ENCODE measurements around the gene FBXO21.

Gene FBXO21

GRCh38 chr12:117127933-117128823 is 62.1 kb downstream of the FBXO21 start:
- H3K27ac ChIP-seq (ENCODE audit: low read length): no peak overlapping the region
- peaks cover 25% of the 10 kb centered on the region; the same call in 1 of the 2 replicates for H3K9me3 ChIP-seq (ENCODE audit: insufficient read depth, low read depth, low read length)
- H3K4me3 ChIP-seq (ENCODE audit: low read length): no peak overlapping the region
- H3K36me3 ChIP-seq (ENCODE audit: insufficient read depth, low read depth, low read length): no peaks in the 10 kb centered on the region
- H3K27me3 ChIP-seq (ENCODE audit: insufficient read depth, low read length): no peaks in the 10 kb centered on the region
- H3K4me1 ChIP-seq (ENCODE audit: insufficient read depth, low read length): no peaks in the 10 kb centered on the region
- no peak overlapping the region for H3K9ac ChIP-seq (ENCODE audit: low read depth, low read length)

- no peaks in the 10 kb centered on the region for H3K27me3 ChIP-seq (ENCODE audit: insufficient read depth, low read length)
- no peak overlapping the region for H3K9ac ChIP-seq (ENCODE audit: low read depth, low read length)
- no peak overlapping the region for H3K4me3 ChIP-seq (ENCODE audit: low read length)
- no peak overlapping the region for H3K27ac ChIP-seq (ENCODE audit: low read length)
- no peaks in the 10 kb centered on the region for H3K4me1 ChIP-seq (ENCODE audit: insufficient read depth, low read length)
- peaks cover 25% of the 10 kb centered on the region; the same call in 1 of the 2 replicates for H3K9me3 ChIP-seq (ENCODE audit: insufficient read depth, low read depth, low read length)
- no peaks in the 10 kb centered on the region for H3K36me3 ChIP-seq (ENCODE audit: insufficient read depth, low read depth, low read length)
Measured at GRCh38 chr12:117126335-117126734, 63.9 kb downstream of the FBXO21 start.

- Histone ChIP-seq H3K4me3 (ENCODE audit: low read length) (no peak overlapping the region), H3K4me1 (ENCODE audit: insufficient read depth, low read length) (no peaks in the 10 kb centered on the region), H3K27ac (ENCODE audit: low read length) (no peak overlapping the region), H3K36me3 (ENCODE audit: insufficient read depth, low read depth, low read length) (no peaks in the 10 kb centered on the region), H3K9me3 (ENCODE audit: insufficient read depth, low read depth, low read length) (peaks cover 25% of the 10 kb centered on the region; the same call in 1 of the 2 replicates), H3K9ac (ENCODE audit: low read depth, low read length) (no peak overlapping the region), H3K27me3 (ENCODE audit: insufficient read depth, low read length) (no peaks in the 10 kb centered on the region)
Measured at GRCh38 chr12:117125767-117126166, 64.5 kb downstream of the FBXO21 start.

DNA sequence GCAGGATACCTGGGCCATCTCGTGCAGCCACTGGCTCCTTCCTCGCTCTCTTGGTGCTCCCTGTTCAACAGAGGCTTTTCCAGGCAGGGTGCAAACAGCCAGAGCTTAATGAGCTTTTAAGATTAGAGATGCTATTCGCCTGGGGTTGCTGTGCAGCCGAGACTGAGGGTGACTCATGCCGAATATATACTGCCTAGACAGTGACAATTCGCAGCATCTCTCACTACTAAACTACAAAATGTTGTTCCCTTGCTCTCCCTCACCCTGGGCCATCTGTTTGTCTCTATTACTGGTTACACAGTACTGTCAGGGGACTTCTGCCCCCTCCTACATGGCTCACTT is 65.0 kb downstream of the FBXO21 start:
- H3K9me3 ChIP-seq (ENCODE audit: insufficient read depth, low read depth, low read length): peaks cover 25% of the 10 kb centered on the region; the same call in 1 of the 2 replicates
- H3K27ac ChIP-seq (ENCODE audit: low read length): no peak overlapping the region
- no peak overlapping the region for H3K9ac ChIP-seq (ENCODE audit: low read depth, low read length)
- H3K4me3 ChIP-seq (ENCODE audit: low read length): no peak overlapping the region
- no peaks in the 10 kb centered on the region for H3K4me1 ChIP-seq (ENCODE audit: insufficient read depth, low read length)
- no peaks in the 10 kb centered on the region for H3K27me3 ChIP-seq (ENCODE audit: insufficient read depth, low read length)
- H3K36me3 ChIP-seq (ENCODE audit: insufficient read depth, low read depth, low read length): no peaks in the 10 kb centered on the region

DNA sequence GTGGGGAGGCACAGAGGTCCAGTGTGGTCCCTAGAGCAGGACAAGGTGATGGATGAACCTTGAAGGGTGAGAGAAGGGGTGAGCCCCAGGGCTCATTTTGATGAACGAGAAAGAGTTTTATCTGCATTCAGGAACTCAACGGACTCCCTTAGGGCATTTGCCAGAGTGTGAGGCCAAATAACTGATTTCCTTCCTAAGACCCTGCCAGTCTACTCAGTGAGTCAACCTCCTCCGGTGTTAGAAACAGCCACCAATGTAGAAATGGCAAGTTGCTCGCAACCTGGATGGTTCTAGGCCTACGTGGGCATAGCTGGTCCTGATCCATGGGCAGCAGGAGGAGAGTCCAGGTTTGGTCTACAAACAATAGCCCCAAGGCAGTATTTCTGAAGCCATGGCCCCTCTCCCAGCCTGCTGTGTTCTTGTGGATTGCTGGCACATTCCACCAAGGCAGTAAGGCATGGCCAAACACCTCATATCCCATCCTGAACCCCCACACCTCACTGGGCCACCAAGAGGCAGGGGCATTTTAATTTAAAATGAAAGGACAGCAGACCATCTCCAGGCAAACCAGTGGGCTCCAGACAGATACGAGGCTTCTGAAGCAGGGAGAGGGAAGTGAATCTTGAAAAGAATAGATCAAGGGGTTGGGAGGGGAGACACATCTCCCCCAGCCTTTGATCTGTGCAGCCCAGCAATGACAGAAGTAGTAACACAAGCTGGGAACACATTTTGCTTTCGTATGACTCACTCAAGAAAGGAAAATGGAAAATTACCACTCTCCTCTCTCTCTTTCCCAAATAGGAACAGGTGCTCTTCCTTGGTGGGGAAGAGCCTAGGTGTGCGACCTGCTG is 65.6 kb downstream of the FBXO21 start:
- Histone ChIP-seq H3K36me3 (ENCODE audit: insufficient read depth, low read depth, low read length) (no peaks in the 10 kb centered on the region), H3K9ac (ENCODE audit: low read depth, low read length) (no peak overlapping the region), H3K27me3 (ENCODE audit: insufficient read depth, low read length) (no peaks in the 10 kb centered on the region), H3K27ac (ENCODE audit: low read length) (no peak overlapping the region), H3K4me1 (ENCODE audit: insufficient read depth, low read length) (no peaks in the 10 kb centered on the region), H3K4me3 (ENCODE audit: low read length) (no peak overlapping the region), H3K9me3 (ENCODE audit: insufficient read depth, low read depth, low read length) (peaks cover 25% of the 10 kb centered on the region; the same call in 1 of the 2 replicates)

- no peak overlapping the region for H3K4me3 ChIP-seq (ENCODE audit: low read length)
- H3K9me3 ChIP-seq (ENCODE audit: insufficient read depth, low read depth, low read length): peaks cover under 1% of the 10 kb centered on the region; the same call in 1 of the 2 replicates
- no peak overlapping the region for H3K9ac ChIP-seq (ENCODE audit: low read depth, low read length)
- no peak overlapping the region for H3K27ac ChIP-seq (ENCODE audit: low read length)
- H3K4me1 ChIP-seq (ENCODE audit: insufficient read depth, low read length): peaks cover 3% of the 10 kb centered on the region; the same call in 1 of the 2 replicates
- H3K36me3 ChIP-seq (ENCODE audit: insufficient read depth, low read depth, low read length): no peaks in the 10 kb centered on the region
- no peaks in the 10 kb centered on the region for H3K27me3 ChIP-seq (ENCODE audit: insufficient read depth, low read length)
Measured at GRCh38 chr12:117121441-117121840, 68.8 kb downstream of the FBXO21 start.

DNA sequence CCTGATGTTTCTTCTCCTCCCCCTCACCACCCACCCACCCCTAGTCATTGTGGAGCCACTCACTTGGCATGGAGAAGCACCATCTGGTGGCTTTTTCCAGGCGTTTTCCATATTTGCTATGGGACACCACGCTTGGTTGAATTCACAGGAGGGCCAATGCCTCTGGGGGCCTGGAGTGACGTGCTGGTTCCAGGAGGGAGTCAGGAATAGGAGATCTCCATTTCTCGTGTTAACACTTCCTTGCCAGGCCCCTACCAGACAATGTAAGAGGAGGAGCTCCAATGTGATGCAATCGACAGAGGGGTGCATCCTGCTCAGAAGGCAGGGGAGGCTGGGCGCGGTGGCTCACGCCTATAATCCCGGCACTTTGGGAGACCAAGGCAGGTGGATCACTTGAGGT is 69.5 kb downstream of the FBXO21 start:
- Histone ChIP-seq H3K27ac (ENCODE audit: low read length) (no peak overlapping the region), H3K9me3 (ENCODE audit: insufficient read depth, low read depth, low read length) (no peaks in the 10 kb centered on the region), H3K27me3 (ENCODE audit: insufficient read depth, low read length) (no peaks in the 10 kb centered on the region), H3K4me3 (ENCODE audit: low read length) (no peak overlapping the region), H3K4me1 (ENCODE audit: insufficient read depth, low read length) (peaks cover 3% of the 10 kb centered on the region; the same call in 1 of the 2 replicates), H3K36me3 (ENCODE audit: insufficient read depth, low read depth, low read length) (no peaks in the 10 kb centered on the region), H3K9ac (ENCODE audit: low read depth, low read length) (no peak overlapping the region)

DNA sequence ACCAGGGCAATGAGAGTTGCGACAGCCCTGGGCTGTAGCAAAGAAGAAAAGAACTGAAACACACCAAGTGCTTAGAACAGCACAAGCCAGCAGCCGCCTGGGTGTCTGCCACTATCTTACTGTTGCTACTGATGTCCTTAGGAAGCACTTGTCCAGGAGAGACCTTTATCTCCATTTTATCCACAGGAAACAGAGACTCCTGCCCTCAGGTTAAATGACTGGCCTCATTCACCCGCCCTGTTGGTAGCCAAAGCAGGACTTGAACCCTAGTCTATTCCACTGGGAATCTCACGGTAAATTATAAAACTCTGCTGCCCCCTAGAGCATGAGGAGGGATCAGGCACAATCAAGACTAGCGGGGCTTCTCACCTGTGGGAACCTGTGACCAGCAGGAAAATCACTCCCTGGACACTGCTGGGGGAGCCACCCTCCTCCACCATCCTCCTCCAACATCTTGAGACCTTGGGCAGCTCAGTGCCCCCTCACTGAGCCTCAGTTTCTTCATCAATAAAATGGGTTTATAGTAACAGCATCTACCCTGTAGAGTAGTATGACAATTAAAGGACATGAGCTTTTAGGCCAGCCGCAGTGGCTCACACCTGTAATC is 70.6 kb downstream of the FBXO21 start:
- Histone ChIP-seq H3K36me3 (ENCODE audit: insufficient read depth, low read depth, low read length) (no peaks in the 10 kb centered on the region), H3K4me1 (ENCODE audit: insufficient read depth, low read length) (peaks cover 3% of the 10 kb centered on the region; the same call in 1 of the 2 replicates), H3K27me3 (ENCODE audit: insufficient read depth, low read length) (no peaks in the 10 kb centered on the region), H3K27ac (ENCODE audit: low read length) (no peak overlapping the region), H3K9me3 (ENCODE audit: insufficient read depth, low read depth, low read length) (no peaks in the 10 kb centered on the region), H3K9ac (ENCODE audit: low read depth, low read length) (no peak overlapping the region), H3K4me3 (ENCODE audit: low read length) (no peak overlapping the region)

GRCh38 chr12:117118838-117119591 is 71.3 kb downstream of the FBXO21 start:
- Histone ChIP-seq H3K9ac (ENCODE audit: low read depth, low read length) (no peak overlapping the region), H3K4me3 (ENCODE audit: low read length) (no peak overlapping the region), H3K27me3 (ENCODE audit: insufficient read depth, low read length) (no peaks in the 10 kb centered on the region), H3K36me3 (ENCODE audit: insufficient read depth, low read depth, low read length) (no peaks in the 10 kb centered on the region), H3K4me1 (ENCODE audit: insufficient read depth, low read length) (peaks cover 3% of the 10 kb centered on the region; the same call in 1 of the 2 replicates), H3K27ac (ENCODE audit: low read length) (no peak overlapping the region), H3K9me3 (ENCODE audit: insufficient read depth, low read depth, low read length) (no peaks in the 10 kb centered on the region)

DNA sequence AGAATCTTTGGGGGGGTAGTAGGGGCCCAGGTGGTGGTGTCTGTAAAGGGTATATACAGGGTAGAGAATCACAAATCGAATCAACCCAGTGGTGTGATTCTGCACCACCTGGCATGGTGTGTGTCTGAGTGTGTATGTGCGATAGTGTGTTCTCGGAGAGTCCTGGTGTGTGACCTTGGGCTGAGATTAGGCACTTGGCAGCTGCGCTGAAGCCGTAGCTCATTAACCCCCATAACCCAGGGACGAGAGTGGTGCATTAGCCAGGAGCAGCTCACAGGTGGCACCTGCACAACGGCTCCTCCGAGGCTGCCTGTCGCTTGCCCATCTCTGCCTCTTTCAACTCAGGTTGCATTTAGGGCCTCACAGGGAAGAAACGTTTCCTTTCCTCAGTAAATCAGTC is 75.5 kb downstream of the FBXO21 start:
- peaks cover 9% of the 10 kb centered on the region; the same call in 1 of the 2 replicates for H3K4me1 ChIP-seq (ENCODE audit: insufficient read depth, low read length)
- H3K9ac ChIP-seq (ENCODE audit: low read depth, low read length): no peak overlapping the region
- no peaks in the 10 kb centered on the region for H3K36me3 ChIP-seq (ENCODE audit: insufficient read depth, low read depth, low read length)
- H3K27me3 ChIP-seq (ENCODE audit: insufficient read depth, low read length): peaks cover 3% of the 10 kb centered on the region; the same call in 1 of the 2 replicates
- H3K27ac ChIP-seq (ENCODE audit: low read length): no peak overlapping the region
- H3K4me3 ChIP-seq (ENCODE audit: low read length): no peak overlapping the region
- no peaks in the 10 kb centered on the region for H3K9me3 ChIP-seq (ENCODE audit: insufficient read depth, low read depth, low read length)

DNA sequence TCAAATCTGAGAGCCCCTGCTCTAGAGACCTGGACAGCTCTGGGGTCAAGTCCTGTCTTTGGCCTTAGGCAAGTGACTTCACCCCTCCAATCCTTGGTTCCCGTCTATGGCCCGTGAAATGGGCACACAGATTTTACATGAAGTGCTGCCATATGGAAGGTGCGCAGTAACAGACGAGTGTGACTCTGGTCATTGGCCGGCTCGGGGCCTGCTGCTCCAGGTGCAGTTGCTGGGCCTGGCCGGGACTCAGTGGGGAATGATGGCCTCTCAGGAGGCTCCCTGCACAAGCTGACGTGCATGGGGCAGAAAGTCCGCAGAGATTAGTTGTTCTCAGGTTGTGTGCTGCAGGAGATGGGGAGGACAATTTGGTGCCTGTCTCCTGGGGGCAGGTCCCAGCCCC is 77.0 kb downstream of the FBXO21 start:
- Histone ChIP-seq H3K4me3 (ENCODE audit: low read length) (no peak overlapping the region), H3K27me3 (ENCODE audit: insufficient read depth, low read length) (peaks cover 3% of the 10 kb centered on the region; the same call in 1 of the 2 replicates), H3K36me3 (ENCODE audit: insufficient read depth, low read depth, low read length) (no peaks in the 10 kb centered on the region), H3K9me3 (ENCODE audit: insufficient read depth, low read depth, low read length) (no peaks in the 10 kb centered on the region), H3K4me1 (ENCODE audit: insufficient read depth, low read length) (peaks cover 6% of the 10 kb centered on the region; the same call in 1 of the 2 replicates), H3K9ac (ENCODE audit: low read depth, low read length) (no peak overlapping the region), H3K27ac (ENCODE audit: low read length) (no peak overlapping the region)

All from iPS-20b (cell line).